GM23248 (cell line): Measurements from ENCODE around the gene MORC3. TPM values are rescaled to one million over a fixed set of nuclear protein-coding genes. Genes with fewer than 3 reads are reported as not detected.
"Not testable (repeated sequence)": the region's sequence is repeated elsewhere in the genome, so short reads cannot be mapped to it uniquely, and the experiment has no call there.

Source experiments
- DNase-seq: peaks from one replicate; pipeline ENCODE4 v3.0.0-alpha.2; 2015
- H2AFZ ChIP-seq: fragments of 200-600 bp; sonication (generic); 2 replicates; pipeline ENCODE4 v1.6.1; 2016; ENCODE audit warnings: antibody characterized with exemption
- H3F3A ChIP-seq: fragments of 200-600 bp; sonication (generic); 2 replicates; pipeline ENCODE4 v1.6.1; 2016; ENCODE audit warnings: mild to moderate bottlenecking, antibody characterized with exemption, mixed run types; ENCODE audit not compliant: insufficient read depth
- H3K27ac ChIP-seq: fragments of 200-600 bp; sonication (generic); 2 replicates; pipeline ENCODE4 v1.5.1; 2016; ENCODE audit warnings: mild to moderate bottlenecking
- H3K27me3 ChIP-seq: fragments of 200-600 bp; sonication (generic); replicated peaks from 2 replicates; pipeline ENCODE4 v1.6.1; 2016; ENCODE audit warnings: mild to moderate bottlenecking; ENCODE audit not compliant: insufficient read depth
- H3K36me3 ChIP-seq: fragments of 200-600 bp; sonication (generic); 2 replicates; pipeline ENCODE4 v1.6.1; 2016; ENCODE audit warnings: low read depth, mild to moderate bottlenecking
- H3K4me1 ChIP-seq: fragments of 200-600 bp; sonication (generic); 2 replicates; pipeline ENCODE4 v1.6.1; 2016; ENCODE audit warnings: mild to moderate bottlenecking; ENCODE audit not compliant: insufficient read depth
- H3K4me2 ChIP-seq: fragments of 200-600 bp; sonication (generic); one replicate; pipeline ENCODE4 v1.6.1; 2016; ENCODE audit warnings: mild to moderate bottlenecking; ENCODE audit not compliant: unreplicated experiment
- H3K4me3 ChIP-seq: fragments of 200-600 bp; sonication (generic); 2 replicates; pipeline ENCODE4 v1.5.1; 2016; ENCODE audit warnings: mild to moderate bottlenecking
- H3K79me2 ChIP-seq: fragments of 200-600 bp; sonication (generic); 2 replicates; pipeline ENCODE4 v1.6.1; 2016; ENCODE audit warnings: mild to moderate bottlenecking; ENCODE audit not compliant: insufficient read depth
- H3K9ac ChIP-seq: fragments of 200-600 bp; sonication (generic); 2 replicates; pipeline ENCODE4 v1.6.1; 2016; ENCODE audit warnings: mild to moderate bottlenecking
- H3K9me2 ChIP-seq: fragments of 200-600 bp; sonication (generic); 2 replicates; pipeline ENCODE4 v1.6.1; 2016; ENCODE audit warnings: mixed run types, mild to moderate bottlenecking, moderate library complexity; ENCODE audit not compliant: insufficient read depth
- H3K9me3 ChIP-seq: fragments of 200-600 bp; sonication (generic); one replicate; pipeline ENCODE4 v1.6.1; 2017; ENCODE audit warnings: low read depth
- H4K20me1 ChIP-seq: fragments of 200-600 bp; sonication (generic); 2 replicates; pipeline ENCODE4 v1.6.0; 2016; ENCODE audit not compliant: insufficient read depth
- EZH2 ChIP-seq: fragments of 200-600 bp; sonication (generic); IDR thresholded peaks from 2 replicates; pipeline ENCODE4 v1.6.1; 2018; ENCODE audit warnings: antibody characterized with exemption, mild to moderate bottlenecking; ENCODE audit not compliant: insufficient read depth, poor library complexity, severe bottlenecking
- EZH2phosphoT487 ChIP-seq: fragments of 200-600 bp; sonication (generic); IDR thresholded peaks from 2 replicates; pipeline ENCODE4 v1.6.1; 2018; ENCODE audit warnings: antibody characterized with exemption, moderate library complexity, mild to moderate bottlenecking, low read depth; ENCODE audit not compliant: insufficient read depth
- WGBS, 2 experiments: methylation state at CpG; one replicate each; pipeline ENCODE4 v1.1.6; 2015 to 2017; ENCODE audit warnings: low lambda C conversion rate in 2 of 2, low coverage in 1 of 2; ENCODE audit errors: missing lambda C conversion rate in 2 of 2; 5-methylcytosine and 5-hydroxymethylcytosine counted together
- in situ Hi-C: fragments of 300-500 bp; cut with MboI; formaldehyde crosslinking; loops from 2 replicates; pipeline ENCODE4 v1.15.0; 2020
- polyA plus RNA-seq: library from polyadenylated mRNA; unstranded; fragments of >200 nt; fragmentation: Nextera tagmentation; extraction: Ambion mirVana; gene quantifications from 2 replicates; pipeline ENCODE4 v1.2.1, GENCODE V29; 2016
- total RNA-seq: library from RNA; depleted of rRNA; stranded (reverse); fragments of >200 nt; shearing (Covaris generic); gene quantifications from 2 replicates; pipeline ENCODE4 v1.2.3, GENCODE V29; 2014

Gene MORC3
- total and polyA plus RNA-seq, 2 experiments from 2014 or later: 17.4 to 35.1 TPM

- peak overlapping the region; percentile 88 for H2AFZ ChIP-seq
- H4K20me1 ChIP-seq: no peaks in the 10 kb centered on the region
- peak overlapping the region; percentile 90 for H3K4me2 ChIP-seq
- H3K9me2 ChIP-seq: no peaks in the 10 kb centered on the region
- H3K27ac ChIP-seq: no peak overlapping the region
- H3K27me3 ChIP-seq: no peaks in the 10 kb centered on the region
- WGBS, 2 experiments: 57 to 58% methylated on average over 21 of the region's 21 CpGs
- H3K4me1 ChIP-seq: peaks cover 5% of the 10 kb centered on the region; the same call in 1 of the 2 replicates
- DNase-seq: peak; percentile 48
- H3K79me2 ChIP-seq: no peaks in the 10 kb centered on the region
- H3K9ac ChIP-seq: peak overlapping the region; percentile 81
- H3K36me3 ChIP-seq: no peaks in the 10 kb centered on the region
- in situ Hi-C loops: no loop called here
- no peaks in the 10 kb centered on the region for H3K9me3 ChIP-seq
- H3K4me3 ChIP-seq: peak overlapping the region; percentile 84
- peaks cover 11% of the 10 kb centered on the region; the same call in 1 of the 2 replicates for H3F3A ChIP-seq
- TF ChIP-seq EZH2phosphoT487: no peak
- TF ChIP-seq EZH2: no peak
Observed at GRCh38 chr21:36386031-36386642, 66.1 kb downstream of the MORC3 start.

GRCh38 chr21:36388096-36388495 is 68.1 kb downstream of the MORC3 start:
- no peaks in the 10 kb centered on the region for H3K4me1 ChIP-seq
- H3K9me3 ChIP-seq: no peaks in the 10 kb centered on the region
- H3K36me3 ChIP-seq: no peaks in the 10 kb centered on the region
- no peak overlapping the region for H3K4me3 ChIP-seq
- no peak for DNase-seq
- no peak overlapping the region for H2AFZ ChIP-seq
- in situ Hi-C loops: no loop called here
- no peak for TF ChIP-seq EZH2phosphoT487
- no peak for TF ChIP-seq EZH2
- H3K79me2 ChIP-seq: no peaks in the 10 kb centered on the region
- WGBS, 2 experiments: 97 to 99% methylated on average over 6 of the region's 6 CpGs
- no peak overlapping the region for H3K9ac ChIP-seq
- H3K9me2 ChIP-seq: no peaks in the 10 kb centered on the region
- no peaks in the 10 kb centered on the region for H4K20me1 ChIP-seq
- H3K4me2 ChIP-seq: no peak overlapping the region
- no peaks in the 10 kb centered on the region for H3K27me3 ChIP-seq
- no peak overlapping the region for H3K27ac ChIP-seq
- H3F3A ChIP-seq: 0 out of 2 replicates have a peak, but pooled peaks cover 5% of the 10 kb centered on the region

- no peak overlapping the region for H3K27ac ChIP-seq
- DNase-seq: peak; percentile 35
- 76 to 80% methylated on average over 10 of the region's 10 CpGs for WGBS, 2 experiments
- H3K4me2 ChIP-seq: no peak overlapping the region
- H3K9me3 ChIP-seq: no peaks in the 10 kb centered on the region
- in situ Hi-C loops: no loop called here
- no peaks in the 10 kb centered on the region for H4K20me1 ChIP-seq
- H3K4me3 ChIP-seq: no peak overlapping the region
- H3K9me2 ChIP-seq: no peaks in the 10 kb centered on the region
- H3K4me1 ChIP-seq: no peaks in the 10 kb centered on the region
- no peak overlapping the region for H2AFZ ChIP-seq
- TF ChIP-seq EZH2 (no peak), EZH2phosphoT487 (no peak)
- H3F3A ChIP-seq: 0 out of 2 replicates have a peak, but pooled peaks cover 5% of the 10 kb centered on the region
- H3K9ac ChIP-seq: no peak overlapping the region
- no peaks in the 10 kb centered on the region for H3K27me3 ChIP-seq
- no peaks in the 10 kb centered on the region for H3K36me3 ChIP-seq
- H3K79me2 ChIP-seq: no peaks in the 10 kb centered on the region
Observed at GRCh38 chr21:36388835-36389234, 68.8 kb downstream of the MORC3 start.

GRCh38 chr21:36391649-36392048 is 71.7 kb downstream of the MORC3 start:
- in situ Hi-C loops, H3K27me3 ChIP-seq, H3F3A ChIP-seq, H3K9me3 ChIP-seq, H3K79me2 ChIP-seq, H3K9ac ChIP-seq, DNase-seq, H4K20me1 ChIP-seq, H3K36me3 ChIP-seq, H3K9me2 ChIP-seq, H3K27ac ChIP-seq, H3K4me2 ChIP-seq, H2AFZ ChIP-seq, H3K4me1 ChIP-seq, H3K4me3 ChIP-seq: not testable (repeated sequence)
- WGBS, 2 experiments: 93 to 98% methylated on average over 6 of the region's 6 CpGs
